HL-60 (cell line): ENCODE measurements around the gene RNASE7.

Source experiments
- DNase-seq, 2 experiments: peaks; one replicate each; pipeline ENCODE4 v3.0.0-alpha.2; 2010 to 2020; ENCODE audit warnings: low read depth in 1 of 2, low spot score in 1 of 2
- H3K27ac ChIP-seq: fragments of 250-450 bp; sonication (Bioruptor Pico); replicated peaks from 2 replicates; pipeline ENCODE4 v1.5.1; 2020; ENCODE audit warnings: mild to moderate bottlenecking, moderate library complexity
- H3K27me3 ChIP-seq: fragments of 250-450 bp; sonication (Bioruptor Pico); 2 replicates; pipeline ENCODE4 v1.5.1; 2021; ENCODE audit warnings: mild to moderate bottlenecking, moderate library complexity; ENCODE audit not compliant: insufficient read depth, poor library complexity, severe bottlenecking
- H3K4me3 ChIP-seq: replicated peaks from 2 replicates; pipeline ENCODE4 v1.5.1; 2011; ENCODE audit warnings: mild to moderate bottlenecking, control low read depth, low read length; ENCODE audit not compliant: insufficient read depth
- GABPA ChIP-seq: IDR thresholded peaks from 2 replicates; pipeline ENCODE4 v1.6.1; 2012; ENCODE audit warnings: low read depth
- POLR2AphosphoS5 ChIP-seq: IDR thresholded peaks from 2 replicates; pipeline ENCODE4 v1.6.1; 2012; ENCODE audit warnings: low read depth
- SPI1 ChIP-seq: IDR thresholded peaks from 2 replicates; pipeline ENCODE4 v1.6.1; 2012; ENCODE audit warnings: low read depth, mild to moderate bottlenecking, borderline replicate concordance
- TF ChIP-seq, protein P1 (sequence below): IDR thresholded peaks from one replicate; pipeline ENCODE4 v1.5.1; 2011; ENCODE audit warnings: low read length, control low read depth, inconsistent platforms; ENCODE audit not compliant: insufficient read depth
- TF ChIP-seq, protein P2 (sequence below): IDR thresholded peaks from 2 replicates; pipeline ENCODE4 v1.6.1; 2012; ENCODE audit warnings: low read depth; ENCODE audit not compliant: insufficient replicate concordance

The RNASE7 gene

DNA sequence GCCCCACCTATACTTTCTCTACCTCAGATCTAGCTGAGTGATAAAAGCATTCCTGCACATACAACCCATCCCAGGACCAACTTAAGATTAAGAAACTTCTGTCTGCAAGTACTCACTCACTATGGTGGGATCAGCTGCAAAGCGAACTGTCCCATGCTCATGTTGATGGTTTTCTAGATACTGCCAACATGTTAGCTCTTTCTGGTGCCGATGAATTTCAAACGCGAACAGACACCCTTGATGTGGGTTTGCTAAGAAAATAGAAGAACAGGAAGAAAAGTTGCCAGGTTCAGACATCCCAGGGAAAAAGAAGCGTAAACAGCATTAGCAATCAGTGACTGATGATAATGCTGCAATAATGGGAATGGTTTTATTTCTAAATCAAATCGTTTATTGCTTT, 44.6 kb upstream of the RNASE7 start:
- Histone ChIP-seq H3K27ac (no peak overlapping the region), H3K27me3 (no peaks in the 10 kb centered on the region), H3K4me3 (no peak overlapping the region)
- no peak for TF ChIP-seq SPI1
- no peak for TF ChIP-seq POLR2AphosphoS5
- TF ChIP-seq GABPA = no peak
- TF ChIP-seq, protein P1, sequence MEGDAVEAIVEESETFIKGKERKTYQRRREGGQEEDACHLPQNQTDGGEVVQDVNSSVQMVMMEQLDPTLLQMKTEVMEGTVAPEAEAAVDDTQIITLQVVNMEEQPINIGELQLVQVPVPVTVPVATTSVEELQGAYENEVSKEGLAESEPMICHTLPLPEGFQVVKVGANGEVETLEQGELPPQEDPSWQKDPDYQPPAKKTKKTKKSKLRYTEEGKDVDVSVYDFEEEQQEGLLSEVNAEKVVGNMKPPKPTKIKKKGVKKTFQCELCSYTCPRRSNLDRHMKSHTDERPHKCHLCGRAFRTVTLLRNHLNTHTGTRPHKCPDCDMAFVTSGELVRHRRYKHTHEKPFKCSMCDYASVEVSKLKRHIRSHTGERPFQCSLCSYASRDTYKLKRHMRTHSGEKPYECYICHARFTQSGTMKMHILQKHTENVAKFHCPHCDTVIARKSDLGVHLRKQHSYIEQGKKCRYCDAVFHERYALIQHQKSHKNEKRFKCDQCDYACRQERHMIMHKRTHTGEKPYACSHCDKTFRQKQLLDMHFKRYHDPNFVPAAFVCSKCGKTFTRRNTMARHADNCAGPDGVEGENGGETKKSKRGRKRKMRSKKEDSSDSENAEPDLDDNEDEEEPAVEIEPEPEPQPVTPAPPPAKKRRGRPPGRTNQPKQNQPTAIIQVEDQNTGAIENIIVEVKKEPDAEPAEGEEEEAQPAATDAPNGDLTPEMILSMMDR = no peak
- TF ChIP-seq, protein P2, sequence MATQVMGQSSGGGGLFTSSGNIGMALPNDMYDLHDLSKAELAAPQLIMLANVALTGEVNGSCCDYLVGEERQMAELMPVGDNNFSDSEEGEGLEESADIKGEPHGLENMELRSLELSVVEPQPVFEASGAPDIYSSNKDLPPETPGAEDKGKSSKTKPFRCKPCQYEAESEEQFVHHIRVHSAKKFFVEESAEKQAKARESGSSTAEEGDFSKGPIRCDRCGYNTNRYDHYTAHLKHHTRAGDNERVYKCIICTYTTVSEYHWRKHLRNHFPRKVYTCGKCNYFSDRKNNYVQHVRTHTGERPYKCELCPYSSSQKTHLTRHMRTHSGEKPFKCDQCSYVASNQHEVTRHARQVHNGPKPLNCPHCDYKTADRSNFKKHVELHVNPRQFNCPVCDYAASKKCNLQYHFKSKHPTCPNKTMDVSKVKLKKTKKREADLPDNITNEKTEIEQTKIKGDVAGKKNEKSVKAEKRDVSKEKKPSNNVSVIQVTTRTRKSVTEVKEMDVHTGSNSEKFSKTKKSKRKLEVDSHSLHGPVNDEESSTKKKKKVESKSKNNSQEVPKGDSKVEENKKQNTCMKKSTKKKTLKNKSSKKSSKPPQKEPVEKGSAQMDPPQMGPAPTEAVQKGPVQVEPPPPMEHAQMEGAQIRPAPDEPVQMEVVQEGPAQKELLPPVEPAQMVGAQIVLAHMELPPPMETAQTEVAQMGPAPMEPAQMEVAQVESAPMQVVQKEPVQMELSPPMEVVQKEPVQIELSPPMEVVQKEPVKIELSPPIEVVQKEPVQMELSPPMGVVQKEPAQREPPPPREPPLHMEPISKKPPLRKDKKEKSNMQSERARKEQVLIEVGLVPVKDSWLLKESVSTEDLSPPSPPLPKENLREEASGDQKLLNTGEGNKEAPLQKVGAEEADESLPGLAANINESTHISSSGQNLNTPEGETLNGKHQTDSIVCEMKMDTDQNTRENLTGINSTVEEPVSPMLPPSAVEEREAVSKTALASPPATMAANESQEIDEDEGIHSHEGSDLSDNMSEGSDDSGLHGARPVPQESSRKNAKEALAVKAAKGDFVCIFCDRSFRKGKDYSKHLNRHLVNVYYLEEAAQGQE = no peak
- no peak for DNase-seq

DNA sequence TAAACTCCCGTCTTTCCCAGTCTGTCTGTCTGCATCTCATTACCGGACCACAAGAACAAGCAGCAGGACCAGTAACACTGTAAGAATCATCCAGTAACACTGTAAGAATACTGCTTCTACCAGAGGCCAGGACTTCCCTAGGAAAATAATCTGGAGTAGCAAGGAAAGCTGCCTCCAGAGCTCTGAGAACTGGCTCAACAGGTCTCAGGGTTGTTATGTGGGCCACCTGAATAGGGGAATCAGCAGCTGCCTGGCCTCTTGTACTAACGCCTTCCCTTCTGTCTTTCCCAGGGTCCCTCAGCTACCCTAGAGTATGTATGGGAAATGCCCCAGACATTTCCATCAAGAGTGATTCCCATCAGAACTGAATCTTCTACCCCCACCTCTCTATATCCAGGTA, 44.0 kb upstream of the RNASE7 start:
- TF ChIP-seq POLR2AphosphoS5 (no peak), GABPA (no peak), SPI1 (no peak)
- TF ChIP-seq, protein P1 = no peak
- TF ChIP-seq, protein P2 = no peak
- H3K27ac ChIP-seq = no peak overlapping the region
- H3K27me3 ChIP-seq = no peaks in the 10 kb centered on the region
- no peak for DNase-seq
- no peak overlapping the region for H3K4me3 ChIP-seq

DNA sequence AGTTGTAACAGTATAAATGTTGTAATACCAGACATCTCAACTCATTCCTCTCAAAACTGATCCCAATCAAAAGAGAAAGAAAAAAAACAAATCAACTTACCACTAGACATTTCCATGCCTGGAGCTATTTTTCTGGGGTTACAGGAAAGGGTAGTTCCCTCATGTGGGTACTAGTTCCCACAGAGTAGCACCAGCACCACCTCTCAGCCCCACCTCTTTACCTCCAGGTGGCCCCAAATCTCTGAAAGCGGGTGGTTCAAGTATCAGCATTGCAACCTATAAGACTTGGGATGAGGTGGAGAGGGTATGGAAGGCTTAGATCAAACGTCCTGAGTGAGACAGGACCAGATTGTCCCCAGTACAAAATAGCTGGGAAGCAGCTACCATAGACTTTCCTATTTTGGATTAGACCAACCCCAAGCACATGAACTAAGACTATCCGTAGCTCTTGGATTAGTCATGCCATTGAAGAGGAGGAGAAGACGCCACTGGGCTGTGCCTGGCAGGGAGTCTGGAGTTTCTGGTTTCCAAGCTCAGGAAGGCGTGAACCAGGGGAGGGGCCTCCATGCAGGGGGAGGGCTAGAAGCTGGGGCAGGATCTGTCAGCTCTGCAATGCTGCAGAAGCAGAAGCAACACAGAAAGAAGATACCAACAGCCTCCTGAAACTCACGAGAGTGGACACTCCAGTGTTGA, 43.3 kb upstream of the RNASE7 start, which contains the start of gene SLC39A2:
Gene SLC39A2 (plus strand): TSS at position 620 of the 693 bp plus-strand sequence. CDS start 154 bp downstream, outside the sequence.
- Histone ChIP-seq H3K4me3 (no peak within 1 kb of the TSS), H3K27ac (no peak within 1 kb of the TSS), H3K27me3 (no peaks in the 10 kb centered on the region)
- DNase-seq = no peak
- TF ChIP-seq SPI1 (no peak), POLR2AphosphoS5 (no peak)
- TF ChIP-seq, protein P1 = no peak

DNA sequence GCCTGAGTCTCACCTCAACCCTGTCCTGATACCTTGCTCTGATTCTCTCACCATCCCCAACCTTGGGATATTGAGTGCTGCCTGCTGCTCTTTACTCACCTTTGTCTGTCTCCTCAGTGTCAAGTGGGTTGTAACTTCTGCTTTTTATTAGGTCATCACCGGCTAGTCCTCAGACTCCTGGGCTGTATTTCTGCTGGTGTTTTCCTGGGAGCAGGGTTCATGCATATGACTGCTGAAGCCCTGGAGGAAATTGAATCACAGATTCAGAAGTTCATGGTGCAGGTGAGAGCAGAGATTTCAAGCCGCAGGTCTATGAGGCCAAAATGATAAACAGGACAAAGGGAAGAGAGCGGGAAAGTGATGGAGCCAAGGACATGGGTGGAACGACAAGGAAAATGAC, 42.6 kb upstream of the RNASE7 start:
- Histone ChIP-seq H3K27me3 (no peaks in the 10 kb centered on the region), H3K4me3 (no peak overlapping the region), H3K27ac (no peak overlapping the region)
- DNase-seq = no peak
- TF ChIP-seq POLR2AphosphoS5 = no peak
- TF ChIP-seq, protein P1 = no peak
- no peak for TF ChIP-seq SPI1
- TF ChIP-seq GABPA = no peak
- TF ChIP-seq, protein P2 = no peak
